ENCODE measurements around the gene MILR1.
A peak's percentile ranks its signal among the peaks of the same experiment; 100 is the strongest.
"Not testable (repeated sequence)": the region's sequence is repeated elsewhere in the genome, so short reads cannot be mapped to it uniquely, and the experiment has no call there.

MILR1 gene

GRCh38 chr17:64477849-64478248 lies 28.9 kb downstream of the MILR1 start:
- H3K4me3 Mint-ChIP-seq = no peak overlapping the region
- no peak overlapping the region for H3K27ac Mint-ChIP-seq
- H3K27me3 Mint-ChIP-seq = no peaks in the 10 kb centered on the region
- no peaks in the 10 kb centered on the region for H3K9me3 Mint-ChIP-seq (ENCODE audit: low read depth)
- no peaks in the 10 kb centered on the region for H3K4me1 Mint-ChIP-seq (ENCODE audit: low read depth)
- H3K36me3 Mint-ChIP-seq = peaks cover 2% of the 10 kb centered on the region

GRCh38 chr17:64480951-64481350 lies 32.0 kb downstream of the MILR1 start:
- Mint-ChIP-seq H3K36me3 (peaks cover 10% of the 10 kb centered on the region), H3K4me3 (no peak overlapping the region), H3K27me3 (no peaks in the 10 kb centered on the region), H3K4me1 (ENCODE audit: low read depth) (peaks cover 13% of the 10 kb centered on the region), H3K9me3 (ENCODE audit: low read depth) (no peaks in the 10 kb centered on the region), H3K27ac (no peak overlapping the region)

GRCh38 chr17:64484380-64484779 lies 35.5 kb downstream of the MILR1 start:
- no peak overlapping the region for H3K27ac Mint-ChIP-seq
- H3K4me1 Mint-ChIP-seq (ENCODE audit: low read depth) = peaks cover 13% of the 10 kb centered on the region
- H3K9me3 Mint-ChIP-seq (ENCODE audit: low read depth) = no peaks in the 10 kb centered on the region
- H3K4me3 Mint-ChIP-seq = no peak overlapping the region
- H3K36me3 Mint-ChIP-seq = peaks cover 11% of the 10 kb centered on the region
- H3K27me3 Mint-ChIP-seq = no peaks in the 10 kb centered on the region

- H3K4me3 Mint-ChIP-seq = no peak overlapping the region
- H3K9me3 Mint-ChIP-seq (ENCODE audit: low read depth) = no peaks in the 10 kb centered on the region
- H3K36me3 Mint-ChIP-seq = peaks cover 24% of the 10 kb centered on the region
- H3K4me1 Mint-ChIP-seq (ENCODE audit: low read depth) = peaks cover 23% of the 10 kb centered on the region
- H3K27ac Mint-ChIP-seq = no peak overlapping the region
- no peaks in the 10 kb centered on the region for H3K27me3 Mint-ChIP-seq
Measured at GRCh38 chr17:64488301-64488700, 39.4 kb downstream of the MILR1 start.

- H3K4me3 Mint-ChIP-seq = no peak overlapping the region
- peaks cover 18% of the 10 kb centered on the region for H3K36me3 Mint-ChIP-seq
- H3K9me3 Mint-ChIP-seq (ENCODE audit: low read depth) = no peaks in the 10 kb centered on the region
- H3K4me1 Mint-ChIP-seq (ENCODE audit: low read depth) = peaks cover 32% of the 10 kb centered on the region
- peak overlapping the region; percentile 41 for H3K27ac Mint-ChIP-seq
- H3K27me3 Mint-ChIP-seq = no peaks in the 10 kb centered on the region
Measured at GRCh38 chr17:64491034-64491860, 42.3 kb downstream of the MILR1 start.

GRCh38 chr17:64491994-64492393 lies 43.1 kb downstream of the MILR1 start:
- H3K4me3 Mint-ChIP-seq = no peak overlapping the region
- H3K36me3 Mint-ChIP-seq = peaks cover 18% of the 10 kb centered on the region
- H3K4me1 Mint-ChIP-seq (ENCODE audit: low read depth) = peaks cover 33% of the 10 kb centered on the region
- no peaks in the 10 kb centered on the region for H3K9me3 Mint-ChIP-seq (ENCODE audit: low read depth)
- no peaks in the 10 kb centered on the region for H3K27me3 Mint-ChIP-seq
- peak overlapping the region; percentile 34 for H3K27ac Mint-ChIP-seq

GRCh38 chr17:64492481-64493109 lies 43.7 kb downstream of the MILR1 start:
- no peaks in the 10 kb centered on the region for H3K9me3 Mint-ChIP-seq (ENCODE audit: low read depth)
- peak overlapping the region; percentile 46 for H3K27ac Mint-ChIP-seq
- peaks cover 18% of the 10 kb centered on the region for H3K36me3 Mint-ChIP-seq
- H3K4me1 Mint-ChIP-seq (ENCODE audit: low read depth) = peaks cover 38% of the 10 kb centered on the region
- no peaks in the 10 kb centered on the region for H3K27me3 Mint-ChIP-seq
- H3K4me3 Mint-ChIP-seq = peak overlapping the region; percentile 50

GRCh38 chr17:64494121-64494520 lies 45.2 kb downstream of the MILR1 start:
- no peaks in the 10 kb centered on the region for H3K9me3 Mint-ChIP-seq (ENCODE audit: low read depth)
- H3K27ac Mint-ChIP-seq = no peak overlapping the region
- H3K27me3 Mint-ChIP-seq = no peaks in the 10 kb centered on the region
- H3K4me3 Mint-ChIP-seq = peak overlapping the region; percentile 99
- peaks cover 52% of the 10 kb centered on the region for H3K4me1 Mint-ChIP-seq (ENCODE audit: low read depth)
- peaks cover 19% of the 10 kb centered on the region for H3K36me3 Mint-ChIP-seq

GRCh38 chr17:64495300-64495699 lies 46.4 kb downstream of the MILR1 start:
- H3K36me3 Mint-ChIP-seq = peaks cover 22% of the 10 kb centered on the region
- H3K27me3 Mint-ChIP-seq; H3K9me3 Mint-ChIP-seq (ENCODE audit: low read depth); H3K27ac Mint-ChIP-seq: not testable (repeated sequence)
- H3K4me1 Mint-ChIP-seq (ENCODE audit: low read depth) = peaks cover 62% of the 10 kb centered on the region
- H3K4me3 Mint-ChIP-seq = peak overlapping the region; percentile 99

GRCh38 chr17:64496348-64496785 lies 47.5 kb downstream of the MILR1 start:
- Mint-ChIP-seq H3K4me3 (peak overlapping the region; percentile 99), H3K27me3 (no peaks in the 10 kb centered on the region), H3K4me1 (ENCODE audit: low read depth) (peaks cover 73% of the 10 kb centered on the region), H3K36me3 (peaks cover 19% of the 10 kb centered on the region), H3K27ac (peak overlapping the region; percentile 98), H3K9me3 (ENCODE audit: low read depth) (no peaks in the 10 kb centered on the region)

GRCh38 chr17:64496786-64497564 lies 48.1 kb downstream of the MILR1 start, which contains the start of gene POLG2:
POLG2 (minus strand) TSS chr17:64497054; CDS start chr17:64496968, 86 bp downstream.
- H3K4me1 Mint-ChIP-seq (ENCODE audit: low read depth) = peaks cover 78% of the 10 kb centered on the region
- H3K27me3 Mint-ChIP-seq = no peaks in the 10 kb centered on the region
- H3K4me3 Mint-ChIP-seq = peak within 1 kb of the TSS; percentile 99
- no peaks in the 10 kb centered on the region for H3K9me3 Mint-ChIP-seq (ENCODE audit: low read depth)
- peaks cover 22% of the 10 kb centered on the region for H3K36me3 Mint-ChIP-seq
- H3K27ac Mint-ChIP-seq = peak within 1 kb of the TSS; percentile 98

- H3K4me3 Mint-ChIP-seq = peak overlapping the region; percentile 99
- no peaks in the 10 kb centered on the region for H3K9me3 Mint-ChIP-seq (ENCODE audit: low read depth)
- peaks cover 80% of the 10 kb centered on the region for H3K4me1 Mint-ChIP-seq (ENCODE audit: low read depth)
- H3K36me3 Mint-ChIP-seq = peaks cover 24% of the 10 kb centered on the region
- H3K27me3 Mint-ChIP-seq = no peaks in the 10 kb centered on the region
- H3K27ac Mint-ChIP-seq = peak overlapping the region; percentile 98
Measured at GRCh38 chr17:64497565-64498035, 48.7 kb downstream of the MILR1 start.

GRCh38 chr17:64498308-64499203 lies 49.6 kb downstream of the MILR1 start:
- Mint-ChIP-seq H3K4me1 (ENCODE audit: low read depth) (peaks cover 84% of the 10 kb centered on the region), H3K36me3 (peaks cover 27% of the 10 kb centered on the region), H3K9me3 (ENCODE audit: low read depth) (no peaks in the 10 kb centered on the region), H3K27ac (peak overlapping the region; percentile 98), H3K27me3 (no peaks in the 10 kb centered on the region), H3K4me3 (peak overlapping the region; percentile 99)

All from activated naive CD8-positive, alpha-beta T cell (primary cell).